Suppressor macrophage treated with lipopolysaccharide for 1 hour (primary cell): ENCODE results near the gene CHST9.
"Not testable (repeated sequence)": the region's sequence is repeated elsewhere in the genome, so short reads cannot be mapped to it uniquely, and the experiment has no call there.

Experiments used
- DNase-seq, 3 donors: peaks; one replicate each; pipeline ENCODE4 v3.0.0-alpha.2; 2020 to 2022

Gene CHST9

DNA sequence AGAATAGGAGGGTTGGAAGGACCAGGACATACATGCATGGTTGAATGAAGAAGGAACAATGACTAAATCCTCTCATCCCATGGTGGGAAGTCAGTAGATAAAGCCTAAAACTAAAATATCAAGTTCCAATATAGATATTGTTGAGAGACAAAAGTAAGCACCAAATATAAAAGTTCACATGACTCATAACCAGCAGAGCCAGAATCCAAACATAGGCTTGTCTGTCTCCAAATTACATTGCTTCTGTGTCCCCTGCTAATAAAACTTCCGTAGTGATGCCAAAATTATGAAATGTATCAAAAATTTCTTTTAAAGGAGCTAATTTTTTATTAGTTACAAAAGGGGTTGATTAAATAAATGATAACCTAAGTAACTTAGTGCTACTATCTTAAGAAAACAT lies 19.7 kb downstream of the CHST9 start:
- DNase-seq, result no peak

GRCh38 chr18:27164905-27165304 lies 20.2 kb downstream of the CHST9 start:
- no peak for DNase-seq

GRCh38 chr18:27163197-27163716 lies 21.9 kb downstream of the CHST9 start:
- DNase-seq, result not testable (repeated sequence)

- DNase-seq, result not testable (repeated sequence)
Measured at GRCh38 chr18:27149240-27149639, 35.9 kb downstream of the CHST9 start.

DNA sequence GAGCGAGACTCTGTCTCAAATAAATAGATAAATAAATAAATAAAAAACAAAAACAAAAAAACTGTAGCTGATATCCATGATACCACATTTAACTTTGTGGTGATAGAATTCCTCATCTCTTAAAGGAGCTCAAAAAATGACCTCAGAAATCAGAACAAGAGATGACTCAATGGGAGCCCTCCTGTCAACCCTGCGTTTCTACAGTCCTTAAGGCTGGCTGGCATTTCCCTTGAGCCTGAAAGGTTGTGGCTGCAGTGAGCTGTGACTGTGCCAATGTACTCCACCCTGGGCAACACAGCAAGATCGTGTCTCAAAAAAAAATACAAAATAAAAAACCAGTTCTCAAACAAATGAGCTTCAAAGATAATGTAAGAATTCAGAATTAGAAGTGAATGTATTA lies 40.4 kb downstream of the CHST9 start:
- DNase-seq, result no peak

- DNase-seq, result no peak
Measured at GRCh38 chr18:27143580-27144287, 41.4 kb downstream of the CHST9 start.

DNA sequence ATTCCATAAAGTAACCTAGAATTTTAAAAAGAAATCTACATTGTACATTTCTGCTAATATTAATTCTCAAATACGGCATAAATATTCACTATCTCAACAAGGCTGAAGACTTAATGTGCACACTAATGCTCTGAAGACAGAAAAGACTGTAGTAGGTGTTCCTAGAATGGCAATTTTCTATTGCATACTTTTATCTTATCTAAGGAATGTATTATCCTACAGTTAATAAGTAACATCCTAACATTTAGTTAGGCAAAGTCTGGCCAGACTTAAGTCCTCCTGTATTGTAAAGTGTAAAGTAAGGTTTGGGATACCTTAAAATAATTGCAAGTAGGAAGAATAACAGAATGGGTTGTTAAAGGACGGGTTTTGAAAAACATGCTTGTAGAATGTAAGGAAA lies 42.2 kb downstream of the CHST9 start:
- DNase-seq, result no peak

DNA sequence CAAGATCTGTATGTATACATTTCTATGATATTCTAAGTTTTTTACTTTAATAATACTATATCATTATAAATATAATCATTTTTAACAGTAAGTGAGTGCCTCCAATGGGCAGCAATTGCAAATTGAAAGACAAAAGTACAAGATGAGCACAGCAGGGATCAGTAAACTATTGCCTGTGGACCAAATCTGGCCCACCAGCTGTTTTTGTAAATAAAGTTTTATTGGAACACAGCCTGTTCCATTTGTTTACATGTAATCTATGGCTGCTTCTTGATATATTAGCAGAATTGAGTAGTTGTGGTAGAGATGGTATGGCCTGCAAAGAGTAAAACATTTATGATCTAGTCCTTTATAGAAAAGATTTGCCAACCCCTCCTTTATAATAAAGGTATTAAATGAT lies 43.2 kb downstream of the CHST9 start:
- DNase-seq, result no peak

GRCh38 chr18:27138079-27138478 lies 47.0 kb downstream of the CHST9 start:
- no peak for DNase-seq

GRCh38 chr18:27136208-27136535 lies 48.9 kb downstream of the CHST9 start:
- DNase-seq, result no peak

GRCh38 chr18:27135504-27136207 lies 49.5 kb downstream of the CHST9 start:
- DNase-seq, result no peak

GRCh38 chr18:27130065-27130630 lies 55.0 kb downstream of the CHST9 start:
- DNase-seq, result no peak

DNA sequence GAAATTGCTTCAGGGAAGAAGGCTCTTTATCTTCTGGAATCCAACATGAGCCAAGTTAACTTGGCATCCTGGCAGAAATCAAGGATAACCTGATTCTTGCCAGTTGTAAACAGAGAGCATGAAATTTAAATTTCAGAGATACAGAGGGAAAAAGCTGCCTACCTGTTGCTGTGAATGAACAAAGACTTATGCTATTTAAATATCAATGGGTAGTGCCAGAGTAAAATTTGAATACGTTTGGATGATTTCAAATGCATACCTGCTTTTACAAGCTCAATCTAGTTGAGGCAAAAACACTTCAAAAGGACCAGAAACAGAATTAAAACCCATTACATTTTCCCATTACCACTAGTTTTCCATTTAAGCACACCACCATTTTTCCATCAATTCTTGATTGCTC lies 60.9 kb downstream of the CHST9 start:
- DNase-seq, result no peak

- no peak for DNase-seq
Measured at GRCh38 chr18:27121108-27121507, 64.0 kb downstream of the CHST9 start.

GRCh38 chr18:27120246-27120645 lies 64.9 kb downstream of the CHST9 start:
- no peak for DNase-seq

- no peak for DNase-seq
Measured at GRCh38 chr18:27118973-27119372, 66.1 kb downstream of the CHST9 start.

DNA sequence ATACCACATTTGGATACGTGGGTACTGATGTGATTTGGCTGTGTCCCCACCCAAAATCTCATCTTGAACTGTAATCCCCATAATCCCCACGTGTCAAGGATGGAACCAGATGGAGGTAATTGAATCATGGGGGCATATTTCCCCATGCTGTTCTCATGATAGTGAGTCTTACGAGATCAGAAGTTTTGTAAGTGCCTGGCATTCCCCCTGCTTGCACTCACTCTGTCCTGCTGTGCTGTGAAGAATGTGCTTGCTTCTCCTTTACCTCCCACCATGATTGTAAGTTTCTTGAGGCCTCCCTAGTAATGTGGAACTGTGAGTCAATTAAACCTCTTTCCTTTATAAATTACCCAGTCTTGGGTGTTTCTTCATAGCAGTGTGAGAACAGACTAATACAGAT lies 70.3 kb downstream of the CHST9 start:
- no peak for DNase-seq

DNA sequence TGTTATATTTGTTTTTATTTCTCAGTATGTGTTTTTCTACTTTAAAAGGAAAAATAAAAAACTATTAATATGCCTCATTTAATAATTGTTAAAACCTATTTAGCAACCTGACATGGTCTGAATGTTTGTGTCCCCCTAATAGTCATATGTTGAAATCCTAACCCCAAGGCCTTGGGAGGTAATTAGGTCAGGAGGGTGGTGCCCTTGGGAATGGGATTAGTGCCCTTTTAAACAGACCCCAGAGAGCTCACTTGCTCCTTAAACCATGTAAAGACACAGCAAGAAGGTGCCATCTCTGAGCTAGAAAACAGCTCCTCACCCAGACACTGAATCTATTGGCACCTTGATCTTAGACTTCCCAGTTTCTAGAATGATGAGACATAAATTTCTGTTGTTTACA lies 71.8 kb downstream of the CHST9 start:
- DNase-seq, result no peak

DNA sequence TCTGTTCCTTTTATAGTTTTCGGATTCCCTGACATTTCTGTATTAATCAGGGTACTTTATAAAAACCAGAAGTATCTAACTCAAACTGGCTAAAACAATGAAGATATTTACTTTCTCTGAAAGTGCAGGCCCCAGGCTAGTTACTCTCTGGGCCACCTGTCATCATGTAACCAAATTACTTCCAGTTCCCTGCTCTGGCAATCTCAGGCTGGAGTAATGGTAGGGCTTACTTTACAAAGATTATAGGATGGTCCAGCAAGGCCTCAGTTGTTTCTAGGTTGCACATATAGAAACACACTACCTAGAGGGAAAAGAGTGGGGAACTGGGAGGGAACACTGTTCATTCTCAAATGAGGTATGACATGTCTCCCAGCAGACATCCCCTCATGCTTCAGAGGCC lies 74.8 kb downstream of the CHST9 start:
- DNase-seq, result no peak

DNA sequence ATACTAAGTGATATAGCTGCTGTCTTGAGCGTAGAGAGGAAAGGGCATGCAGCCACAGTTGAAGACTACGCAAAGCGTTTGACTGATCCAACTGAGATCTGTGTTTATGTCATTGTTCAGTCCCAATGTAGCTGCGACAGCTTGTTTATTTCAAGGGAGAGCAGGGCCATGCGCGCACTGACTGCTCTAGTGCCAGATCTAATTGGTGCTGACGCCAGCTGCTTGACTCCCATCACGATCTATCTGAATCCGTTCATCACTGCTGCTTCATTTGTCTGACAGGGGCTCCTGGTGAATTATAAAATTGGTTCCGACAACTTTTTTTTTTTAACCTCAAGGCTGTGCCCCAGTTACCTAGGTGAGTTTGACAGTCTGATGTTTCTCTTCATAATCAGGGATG lies 75.7 kb downstream of the CHST9 start:
- DNase-seq, result no peak

DNA sequence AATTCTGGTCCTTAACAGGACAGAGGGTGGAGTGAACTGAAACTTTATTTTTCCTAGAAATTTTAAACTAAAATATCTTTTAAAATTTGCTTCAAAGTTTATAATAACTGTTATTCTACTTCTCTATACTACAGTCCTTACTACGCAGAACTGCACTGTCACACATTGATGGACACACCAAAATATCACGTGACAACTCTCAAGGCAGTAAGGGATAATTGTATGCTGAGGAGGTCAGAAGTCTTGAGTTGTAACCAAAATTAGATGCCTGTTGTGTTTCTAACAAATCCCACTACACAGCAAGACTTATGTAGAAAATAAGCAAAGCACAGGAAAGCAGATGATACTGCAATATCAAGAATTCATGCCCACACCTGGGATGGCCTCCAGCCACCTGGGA lies 76.3 kb downstream of the CHST9 start:
- DNase-seq, result no peak

- no peak for DNase-seq
Measured at GRCh38 chr18:27104743-27105142, 80.4 kb downstream of the CHST9 start.

- no peak for DNase-seq
Measured at GRCh38 chr18:27094621-27095020, 90.5 kb downstream of the CHST9 start.

- DNase-seq, result not testable (repeated sequence)
Measured at GRCh38 chr18:27093290-27093689, 91.8 kb downstream of the CHST9 start.
